HL-60 (cell line): ENCODE data around the gene TSEN34.

Experiments used
- CTCF ChIP-seq: IDR thresholded peaks from one replicate; pipeline ENCODE4 v1.5.1; 2011; ENCODE audit warnings: low read length, control low read depth, inconsistent platforms; ENCODE audit not compliant: insufficient read depth
- POLR2AphosphoS5 ChIP-seq: IDR thresholded peaks from 2 replicates; pipeline ENCODE4 v1.6.1; 2012; ENCODE audit warnings: low read depth

GRCh38 chr19:54208784-54209057 lies 17.6 kb downstream of the TSEN34 start:
- no peak for TF ChIP-seq CTCF
- no peak for TF ChIP-seq POLR2AphosphoS5
